GM12878 (cell line): ENCODE results near the gene CDH4. TPM values are rescaled to one million over a fixed set of nuclear protein-coding genes. Genes with fewer than 3 reads are reported as not detected.

ENCODE experiments used
- ATAC-seq: fragments of 200-7000 bp; cut with Tn5 transposase; 3 replicates; pipeline ENCODE4 v1.9.1; 2020; ENCODE audit warnings: mild to moderate bottlenecking, moderate library complexity
- BruUV-seq: library from RNA; stranded (reverse); fragments of 400-500 nt; replicated peaks from 2 replicates; lab custom pipeline; 2021; lab: Mats Ljungman, UMichigan
- CTCF ChIA-PET: fragments of 300-600 bp; sonication (Branson Sonifier 250); formaldehyde crosslinking; extraction: SDS; loops from one replicate; lab custom pipeline; 2021; ENCODE audit warnings: inconsistent platforms; lab: Yijun Ruan, JAX
- POLR2A ChIA-PET: fragments of 350-600 bp; formaldehyde crosslinking; extraction: SDS; loops from one replicate; lab custom pipeline; 2021; ENCODE audit warnings: inconsistent platforms; lab: Charles Lee
- RAD21 ChIA-PET: fragments of 300-600 bp; sonication (Branson Sonifier 250); formaldehyde crosslinking; loops from one replicate; lab custom pipeline; 2023; ENCODE audit warnings: antibody characterized with exemption; ENCODE audit not compliant: unreplicated experiment; lab: Charles Lee
- SMC1A ChIA-PET: fragments of 300-600 bp; sonication (Branson Sonifier 250); formaldehyde crosslinking; loops from one replicate; lab custom pipeline; 2023; ENCODE audit not compliant: unreplicated experiment, uncharacterized antibody; lab: Charles Lee
- DNase-seq: peaks from one replicate; pipeline ENCODE4 v3.0.0-alpha.2; 2011; ENCODE audit warnings: low read depth, low spot score
- FAIRE-seq: peaks from 3 replicates; lab custom pipeline; 2011; peaks lifted over from hg19 to GRCh38; lab: Jason Lieb, UNC
- H2AFZ ChIP-seq: 2 replicates; pipeline ENCODE4 v1.6.0; 2011; ENCODE audit warnings: low read depth, low read length, control low read depth; ENCODE audit not compliant: control insufficient read depth
- H3K27ac ChIP-seq: 2 replicates; pipeline ENCODE4 v1.5.1; 2011; ENCODE audit warnings: control low read depth; ENCODE audit not compliant: control insufficient read depth, insufficient read depth
- H3K27me3 ChIP-seq, 2 experiments: replicated peaks in 1 of 2; 2 replicates each; pipeline versions ENCODE4 v1.6.0 to v1.6.1; 2011; ENCODE audit warnings: low read length in 1 of 2; ENCODE audit not compliant: control insufficient read depth in 2 of 2, insufficient read depth in 2 of 2
- H3K36me3 ChIP-seq, 2 experiments: 2 replicates each; pipeline ENCODE4 v1.5.1; 2011; ENCODE audit warnings: low read length in 1 of 2; ENCODE audit not compliant: control insufficient read depth in 2 of 2, insufficient read depth in 2 of 2
- H3K4me1 ChIP-seq: 2 replicates; pipeline ENCODE4 v1.6.1; 2011; ENCODE audit warnings: mild to moderate bottlenecking, low read length, moderate library complexity, mixed read lengths; ENCODE audit not compliant: control insufficient read depth, insufficient read depth
- H3K4me2 ChIP-seq: 2 replicates; pipeline ENCODE4 v1.6.0; 2011; ENCODE audit warnings: control low read depth; ENCODE audit not compliant: control insufficient read depth, insufficient read depth
- H3K4me3 ChIP-seq: fragments of 200-600 bp; sonication (generic); 2 replicates; pipeline ENCODE4 v1.5.1; 2016
- H3K79me2 ChIP-seq: 2 replicates; pipeline ENCODE4 v1.6.0; 2011; ENCODE audit warnings: low read length; ENCODE audit not compliant: control insufficient read depth, insufficient read depth
- H3K9ac ChIP-seq: 2 replicates; pipeline ENCODE4 v1.8.0; 2011; ENCODE audit warnings: low read length, control low read depth, mixed read lengths; ENCODE audit not compliant: control insufficient read depth, insufficient read depth
- H3K9me3 ChIP-seq: replicated peaks from 3 replicates; pipeline ENCODE4 v1.5.1; 2011; ENCODE audit warnings: mild to moderate bottlenecking, low read length; ENCODE audit not compliant: control insufficient read depth, insufficient read depth
- H4K20me1 ChIP-seq: 2 replicates; pipeline ENCODE4 v1.6.0; 2011; ENCODE audit not compliant: control insufficient read depth, insufficient read depth
- BMI1 ChIP-seq: fragments of 450-650 bp; IDR thresholded peaks from 2 replicates; pipeline ENCODE4 v1.6.1; 2016; ENCODE audit warnings: mild to moderate bottlenecking, moderate library complexity, borderline replicate concordance
- ETV6 ChIP-seq, 2 experiments: fragments of 450-650 bp in 1 of 2; IDR thresholded peaks in 1 of 2; conservative IDR thresholded peaks in 1 of 2; 2 replicates each; pipeline ENCODE4 v1.6.1; 2014; ENCODE audit warnings: antibody characterized with exemption in 1 of 2, borderline replicate concordance in 1 of 2, low read depth in 1 of 2, mild to moderate bottlenecking in 1 of 2, moderate library complexity in 1 of 2
- FOXK2 ChIP-seq: fragments of 450-650 bp; IDR thresholded peaks from 2 replicates; pipeline ENCODE4 v1.6.1; 2017; ENCODE audit warnings: mild to moderate bottlenecking, moderate library complexity
- GATAD2B ChIP-seq: fragments of 450-650 bp; conservative IDR thresholded peaks from 2 replicates; pipeline ENCODE4 v1.6.1; 2017; ENCODE audit warnings: low read depth, mild to moderate bottlenecking, moderate library complexity
- IRF5 ChIP-seq: fragments of 450-650 bp; IDR thresholded peaks from 2 replicates; pipeline ENCODE4 v1.6.1; 2017; ENCODE audit warnings: borderline replicate concordance
- NR2C1 ChIP-seq: fragments of 450-650 bp; IDR thresholded peaks from 2 replicates; pipeline ENCODE4 v1.6.1; 2017; ENCODE audit warnings: antibody characterized with exemption, mild to moderate bottlenecking, moderate library complexity
- RUNX3 ChIP-seq: IDR thresholded peaks from 2 replicates; pipeline ENCODE4 v1.6.1; 2012; ENCODE audit warnings: low read length, inconsistent platforms
- SMC3 ChIP-seq: IDR thresholded peaks from 2 replicates; pipeline ENCODE4 v1.6.1; 2011; ENCODE audit warnings: low read length, improper control_type of control experiment, borderline replicate concordance
- ZNF274 ChIP-seq: IDR thresholded peaks from one replicate; pipeline ENCODE4 v1.8.0; 2011; ENCODE audit not compliant: insufficient read length, insufficient read depth
- WGBS: methylation state at CpG from one replicate; pipeline ENCODE4 v1.1.6; 2016; ENCODE audit warnings: low lambda C conversion rate; ENCODE audit not compliant: insufficient replicate concordance, insufficient coverage; ENCODE audit errors: missing lambda C conversion rate; 5-methylcytosine and 5-hydroxymethylcytosine counted together
- in situ Hi-C: fragments of 300-500 bp; cut with MboI; formaldehyde crosslinking; loops from 9 replicates; pipeline ENCODE4 v1.14.3; 2018; ENCODE audit warnings: mixed read lengths
- intact Hi-C: fragments of 100-400 bp; cut with micrococcal nuclease; formaldehyde crosslinking; loops from one replicate; pipeline ENCODE4 v1.14.2; 2022; ENCODE audit not compliant: unreplicated experiment
- polyA plus RNA-seq, 11 experiments: library from polyadenylated mRNA; depleted of rRNA in 4 of 11; unstranded in 6 of 11; stranded (reverse) in 5 of 11; fragments of >200 nt; fragmentation: Nextera tagmentation in 4 of 11; fragmentation: Illumina TruSeq in 1 of 11; extraction: Ambion mirVana in 4 of 11; extraction: Trizol in 1 of 11; gene quantifications; 1 replicate in 1 of 11; 2 replicates in 10 of 11; pipeline versions ENCODE4 v1.2.1 to v1.2.3, GENCODE V29; 2011 to 2016; ENCODE audit warnings: inconsistent platforms in 2 of 11, missing spikeins in 2 of 11, low read depth in 1 of 11
- total RNA-seq, 4 experiments: library from RNA; depleted of rRNA in 3 of 4; stranded (reverse); fragments of >200 nt in 3 of 4; fragmentation: Illumina TruSeq in 1 of 4; extraction: Trizol in 1 of 4; gene quantifications; 2 replicates each; pipeline versions ENCODE4 v1.2.1 to v1.2.3, GENCODE V29; 2013 to 2021

Gene CDH4
- total and polyA plus RNA-seq, 10 of the 15 experiments (the other 5 are each of a cell fraction or from before 2014, with no cell fraction given), result not detected

GRCh38 chr20:61633004-61633403 is 380.9 kb downstream of the CDH4 start (continued):
- TF ChIP-seq GATAD2B, result no peak

GRCh38 chr20:61634376-61635145 is 382.5 kb downstream of the CDH4 start:
- BruUV-seq, result no TSS peak
- ATAC-seq (no peak), FAIRE-seq (no peak), DNase-seq (no peak)
- Histone ChIP-seq H3K79me2 (no peaks in the 10 kb centered on the region), H3K4me3 (no peak overlapping the region), H3K4me2 (no peak overlapping the region), H4K20me1 (no peaks in the 10 kb centered on the region), H2AFZ (no peak overlapping the region), H3K9ac (no peak overlapping the region), H3K36me3 (no peaks in the 10 kb centered on the region), H3K4me1 (no peaks in the 10 kb centered on the region), H3K9me3 (no peaks in the 10 kb centered on the region), H3K27me3 (no peaks in the 10 kb centered on the region), H3K27ac (no peak overlapping the region)
- intact Hi-C loops, result no loop called here
- 58% methylated on average over 28 of the region's 28 CpGs for WGBS
- RAD21 ChIA-PET, result no interaction called here
- TF ChIP-seq NR2C1, result no peak
- TF ChIP-seq ETV6 (conservative IDR thresholded peaks at IDR 0.05 in 1 of 2, IDR thresholded peaks at IDR 0.05 in 1 of 2; ENCODE audit: borderline replicate concordance in 1 of 2, low read depth in 1 of 2), result no peak
- no peak for TF ChIP-seq RUNX3
- no peak for TF ChIP-seq IRF5
- TF ChIP-seq ZNF274, result no peak
- no peak for TF ChIP-seq BMI1
- no peak for TF ChIP-seq SMC3
- TF ChIP-seq FOXK2, result no peak
- CTCF ChIA-PET, result no interaction called here
- in situ Hi-C loops, result no loop called here
- POLR2A ChIA-PET, result no interaction called here
- SMC1A ChIA-PET, result no interaction called here
